GM21786 (cell line): ENCODE data around the gene DROSHA.

Source experiments
- ATAC-seq: cut with Tn5 transposase; IDR thresholded peaks from one replicate; pipeline ENCODE4 v1.9.1; 2021; ENCODE audit not compliant: unreplicated experiment

The DROSHA gene

GRCh38 chr5:31471040-31471439 is 60.9 kb downstream of the DROSHA start:
- ATAC-seq = no peak

- no peak for ATAC-seq
Observed at GRCh38 chr5:31470608-31471007, 61.3 kb downstream of the DROSHA start.

- no peak for ATAC-seq
Observed at GRCh38 chr5:31469886-31470285, 62.0 kb downstream of the DROSHA start.

- no peak for ATAC-seq
Observed at GRCh38 chr5:31469466-31469865, 62.4 kb downstream of the DROSHA start.

GRCh38 chr5:31465291-31465690 is 66.6 kb downstream of the DROSHA start:
- ATAC-seq = no peak

- no peak for ATAC-seq
Observed at GRCh38 chr5:31464081-31464480, 67.8 kb downstream of the DROSHA start.

- no peak for ATAC-seq
Observed at GRCh38 chr5:31463351-31463750, 68.5 kb downstream of the DROSHA start.

GRCh38 chr5:31459594-31459993 is 72.3 kb downstream of the DROSHA start:
- no peak for ATAC-seq

GRCh38 chr5:31455172-31455571 is 76.7 kb downstream of the DROSHA start:
- ATAC-seq = no peak

GRCh38 chr5:31453522-31453921 is 78.4 kb downstream of the DROSHA start:
- no peak for ATAC-seq

GRCh38 chr5:31452314-31452713 is 79.6 kb downstream of the DROSHA start:
- no peak for ATAC-seq

- ATAC-seq = no peak
Observed at GRCh38 chr5:31449962-31450361, 81.9 kb downstream of the DROSHA start.

GRCh38 chr5:31449174-31449573 is 82.7 kb downstream of the DROSHA start:
- no peak for ATAC-seq

GRCh38 chr5:31445041-31445600 is 86.8 kb downstream of the DROSHA start:
- no peak for ATAC-seq

GRCh38 chr5:31443572-31443971 is 88.3 kb downstream of the DROSHA start:
- no peak for ATAC-seq

GRCh38 chr5:31442058-31442745 is 89.7 kb downstream of the DROSHA start:
- ATAC-seq = no peak

GRCh38 chr5:31436851-31437250 is 95.0 kb downstream of the DROSHA start:
- ATAC-seq = no peak

- no peak for ATAC-seq
Observed at GRCh38 chr5:31435730-31436129, 96.2 kb downstream of the DROSHA start.

GRCh38 chr5:31434898-31435297 is 97.0 kb downstream of the DROSHA start:
- ATAC-seq = no peak

GRCh38 chr5:31433229-31433628 is 98.7 kb downstream of the DROSHA start:
- no peak for ATAC-seq

GRCh38 chr5:31427724-31428309 is 104.1 kb downstream of the DROSHA start:
- no peak for ATAC-seq

- no peak for ATAC-seq
Observed at GRCh38 chr5:31427013-31427723, 104.7 kb downstream of the DROSHA start.
